Psoas muscle (tissue), 8 donors: ENCODE measurements around the gene FILIP1. TPM values are rescaled to one million over a fixed set of nuclear protein-coding genes. Genes with fewer than 3 reads are reported as not detected.

Experiments
- ATAC-seq, 4 donors: fragments of 200-7000 bp; cut with Tn5 transposase; one replicate each; pipeline ENCODE4 v1.9.1; 2020; ENCODE audit warnings: moderate library complexity in 3 of 4, mild to moderate bottlenecking in 2 of 4
- DNase-seq, 2 donors: peaks; one replicate each; pipeline ENCODE4 v3.0.0-alpha.2; 2020
- H3K27ac ChIP-seq: fragments of 200-600 bp; one replicate; pipeline ENCODE4 v1.8.0; 2022
- H3K27me3 ChIP-seq, 3 donors: fragments of 200-600 bp in 1 of 3; one replicate each; pipeline versions ENCODE4 v1.6.1 to v1.8.0; 2013 to 2022; ENCODE audit warnings: low read length in 2 of 3, mild to moderate bottlenecking in 2 of 3, moderate library complexity in 1 of 3; ENCODE audit not compliant: insufficient read depth in 3 of 3
- H3K36me3 ChIP-seq, 2 donors: fragments of 200-600 bp in 1 of 2; one replicate each; pipeline versions ENCODE4 v1.6.1 to v1.8.0; 2013 to 2022; ENCODE audit warnings: low read depth in 1 of 2, mild to moderate bottlenecking in 1 of 2, moderate library complexity in 1 of 2; ENCODE audit not compliant: insufficient read depth in 1 of 2
- H3K4me1 ChIP-seq: fragments of 200-600 bp; one replicate; pipeline ENCODE4 v1.8.0; 2022
- H3K4me3 ChIP-seq: fragments of 200-600 bp; one replicate; pipeline ENCODE4 v1.8.0; 2022; ENCODE audit warnings: mild to moderate bottlenecking
- H3K9me3 ChIP-seq: fragments of 200-600 bp; one replicate; pipeline ENCODE4 v1.8.0; 2022
- WGBS, 3 donors: extraction: QIAGEN DNeasy Blood & Tissue Kit; methylation state at CpG; one replicate each; pipeline versions ENCODE4 v1.1.6 to v1.1.7; 2013; 5-methylcytosine and 5-hydroxymethylcytosine counted together
- intact Hi-C, 2 donors: fragments of 100-400 bp; cut with DNase I; formaldehyde crosslinking; loops; one replicate each; pipeline versions ENCODE4 v1.11.0 to v1.14.2; 2022
- polyA plus RNA-seq, 3 donors: library from polyadenylated mRNA; stranded (reverse); fragments of 200-250 nt; gene quantifications; one replicate each; pipeline ENCODE4 v1.2.3, GENCODE V29; 2013
- total RNA-seq, 4 donors: library from RNA; stranded (reverse); fragmentation: NEBNext Ultra II Directional in 2 of 4; extraction: Animal tissue kit (Norgen Biotek cat#: 25700) in 2 of 4; gene quantifications; one replicate each; pipeline versions ENCODE4 v1.2.1 to v1.2.4, GENCODE V29; 2021 to 2023
- TF ChIP-seq, protein P1 (sequence below): fragments of 200-600 bp; IDR thresholded peaks from one replicate; pipeline ENCODE4 v1.8.0; 2022; ENCODE audit warnings: antibody characterized with exemption
- donor health status: healthy with polysubstance abuse.
- donor health status: DM: no; HTN: no; CAD: no; lungs with moderate emphysema.
- donor health status: Bipolar disorder and iron deficiency.
- donor health status: healthy.
- donor health status: DM: yes; HTN: yes; CAD: no.
- donor health status: DM: no; HTN: no; CAD: no.
- donor health status: DM: no; HTN: no; CAD: no.
- donor health status: DM: yes; HTN: yes; CAD: no.

The FILIP1 gene
- total and polyA plus RNA-seq, 7 donors, result 2.8 to 129 (median 71.5) TPM

DNA sequence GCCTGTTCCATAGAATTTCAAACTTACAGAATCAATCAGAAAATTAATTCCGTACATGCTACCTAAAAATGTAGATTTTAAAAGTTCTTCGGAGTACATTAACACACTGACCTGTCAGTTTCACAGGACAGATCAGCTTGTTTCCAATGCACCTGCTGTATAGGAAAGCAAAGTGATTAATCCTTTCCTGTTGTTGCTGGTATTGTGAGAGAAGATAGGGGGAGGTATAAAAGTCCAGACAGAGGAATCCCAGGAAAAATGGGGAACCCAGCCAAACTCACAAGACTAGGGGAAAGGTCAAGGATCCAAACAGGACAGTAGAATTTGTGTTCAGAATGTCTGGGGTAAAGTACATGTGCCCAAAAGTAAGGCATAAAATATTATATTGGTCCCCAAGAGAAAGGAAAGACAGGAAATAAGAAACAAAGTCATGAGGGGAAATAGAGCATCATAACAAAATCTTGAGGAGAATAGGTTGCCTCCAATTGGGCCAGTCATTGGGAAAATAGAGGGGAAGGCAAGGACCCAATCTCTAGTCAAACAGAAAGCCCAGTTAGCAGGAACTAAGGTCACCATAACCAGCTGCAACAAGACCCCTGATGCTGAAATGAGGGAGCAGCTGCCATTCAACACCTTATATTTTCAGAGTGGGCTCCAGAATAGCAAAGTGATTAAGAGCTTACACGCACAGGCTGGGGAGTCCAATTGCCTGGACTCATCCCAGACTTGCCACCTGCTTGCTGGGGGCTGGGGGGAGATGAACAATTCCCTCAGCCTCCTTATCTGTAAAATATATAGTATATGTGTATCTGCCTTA, 10.3 kb downstream of the FILIP1 start:
- intact Hi-C loops, result loop anchor here in 1 of 2 donors (5.0 kb wide), 1 partner anchor 36 kb away; no protein-coding TSS in a partner anchor

GRCh38 chr6:75481936-75482593, 11.5 kb downstream of the FILIP1 start:
- peak; percentile 44 to 68 (median 54) for ATAC-seq
- no peaks in the 10 kb centered on the region for H3K27me3 ChIP-seq
- H3K36me3 ChIP-seq, result no peaks in the 10 kb centered on the region
- DNase-seq, result no peak
- WGBS, 3 donors, result 35 to 42% (median 37%) methylated on average over 4 of the region's 4 CpGs
- H3K4me1 ChIP-seq, result peaks cover 90% of the 10 kb centered on the region
- H3K9me3 ChIP-seq, result no peaks in the 10 kb centered on the region
- H3K27ac ChIP-seq, result peak overlapping the region; percentile 74
- intact Hi-C loops, result loop anchor here in 1 of 2 donors (5.0 kb wide), 1 partner anchor 35 kb away; no protein-coding TSS in a partner anchor
- TF ChIP-seq, protein P1, sequence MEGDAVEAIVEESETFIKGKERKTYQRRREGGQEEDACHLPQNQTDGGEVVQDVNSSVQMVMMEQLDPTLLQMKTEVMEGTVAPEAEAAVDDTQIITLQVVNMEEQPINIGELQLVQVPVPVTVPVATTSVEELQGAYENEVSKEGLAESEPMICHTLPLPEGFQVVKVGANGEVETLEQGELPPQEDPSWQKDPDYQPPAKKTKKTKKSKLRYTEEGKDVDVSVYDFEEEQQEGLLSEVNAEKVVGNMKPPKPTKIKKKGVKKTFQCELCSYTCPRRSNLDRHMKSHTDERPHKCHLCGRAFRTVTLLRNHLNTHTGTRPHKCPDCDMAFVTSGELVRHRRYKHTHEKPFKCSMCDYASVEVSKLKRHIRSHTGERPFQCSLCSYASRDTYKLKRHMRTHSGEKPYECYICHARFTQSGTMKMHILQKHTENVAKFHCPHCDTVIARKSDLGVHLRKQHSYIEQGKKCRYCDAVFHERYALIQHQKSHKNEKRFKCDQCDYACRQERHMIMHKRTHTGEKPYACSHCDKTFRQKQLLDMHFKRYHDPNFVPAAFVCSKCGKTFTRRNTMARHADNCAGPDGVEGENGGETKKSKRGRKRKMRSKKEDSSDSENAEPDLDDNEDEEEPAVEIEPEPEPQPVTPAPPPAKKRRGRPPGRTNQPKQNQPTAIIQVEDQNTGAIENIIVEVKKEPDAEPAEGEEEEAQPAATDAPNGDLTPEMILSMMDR, result no peak
- H3K4me3 ChIP-seq, result peak overlapping the region; percentile 3

More for the DNA sequence above, 10.3 kb downstream of the FILIP1 start:
- Histone ChIP-seq H3K9me3 (no peaks in the 10 kb centered on the region), H3K4me1 (peaks cover 93% of the 10 kb centered on the region), H3K27ac (peak overlapping the region; percentile 74), H3K36me3 (no peaks in the 10 kb centered on the region), H3K27me3 (no peaks in the 10 kb centered on the region), H3K4me3 (peak overlapping the region; percentile 26)
- peak; percentile 65 to 82 (median 70) for ATAC-seq
- TF ChIP-seq, protein P1, result no peak
- no peak for DNase-seq
- WGBS, 3 donors, result 41 to 62% (median 45%) methylated on average over 3 of the region's 3 CpGs

DNA sequence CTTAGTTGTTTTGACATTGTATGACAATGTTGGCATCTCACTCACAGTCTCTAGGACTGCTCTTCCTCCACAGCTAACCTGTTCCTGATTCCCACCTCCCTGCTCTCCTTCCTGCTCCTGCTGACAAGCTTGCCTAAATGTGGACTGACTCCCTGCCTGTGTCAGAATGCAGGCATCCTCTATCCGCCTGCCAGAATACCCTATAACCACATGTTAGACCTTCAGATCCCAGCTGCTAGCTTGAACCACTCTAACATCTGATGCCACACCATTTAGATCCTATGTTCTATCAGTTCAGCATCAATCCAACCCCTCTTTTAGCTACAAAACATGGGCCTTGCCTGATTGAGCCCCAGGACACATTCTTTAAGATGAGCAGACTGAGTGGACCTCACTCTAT, 12.2 kb downstream of the FILIP1 start:
- TF ChIP-seq, protein P1, result no peak
- H3K9me3 ChIP-seq, result no peaks in the 10 kb centered on the region
- 38 to 41% (median 40%) methylated on average over 1 of the region's 1 CpG for WGBS, 3 donors
- no peaks in the 10 kb centered on the region for H3K36me3 ChIP-seq
- DNase-seq, result no peak
- no peaks in the 10 kb centered on the region for H3K27me3 ChIP-seq
- H3K4me1 ChIP-seq, result peaks cover 90% of the 10 kb centered on the region
- peak overlapping the region; percentile 74 for H3K27ac ChIP-seq
- H3K4me3 ChIP-seq, result no peak overlapping the region
- intact Hi-C loops, result loop anchor here in 1 of 2 donors (5.0 kb wide), 1 partner anchor 34 kb away; no protein-coding TSS in a partner anchor
- ATAC-seq, result peak; percentile 27 to 73 (median 60)

DNA sequence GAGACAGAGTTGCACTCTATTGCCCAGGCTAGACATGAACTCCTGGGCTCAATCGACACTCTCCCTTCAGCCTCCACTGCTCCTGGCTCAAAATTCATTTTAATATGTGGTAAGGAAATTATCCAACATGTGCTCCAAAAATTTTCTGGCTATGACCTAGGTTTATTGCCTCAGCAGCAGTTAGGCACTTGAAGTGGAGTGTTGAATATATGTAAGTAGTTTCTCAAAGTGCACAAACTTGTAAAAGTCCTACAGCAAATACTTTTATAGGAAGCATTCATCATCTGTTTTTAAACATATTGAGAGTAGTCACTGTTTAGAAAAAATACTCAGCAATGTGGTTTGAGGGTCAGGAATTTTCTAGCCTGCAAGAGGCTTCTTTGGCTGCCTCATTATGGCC, 13.2 kb downstream of the FILIP1 start:
- Histone ChIP-seq H3K9me3 (no peaks in the 10 kb centered on the region), H3K36me3 (no peaks in the 10 kb centered on the region), H3K27me3 (no peaks in the 10 kb centered on the region), H3K27ac (peak overlapping the region; percentile 74), H3K4me3 (no peak overlapping the region), H3K4me1 (peaks cover 86% of the 10 kb centered on the region)
- ATAC-seq, result no peak
- TF ChIP-seq, protein P1, result no peak
- no peak for DNase-seq
- intact Hi-C loops, result loop anchor here in 1 of 2 donors (5.0 kb wide), 1 partner anchor 33 kb away; no protein-coding TSS in a partner anchor
- WGBS, 3 donors, result 3 to 12% (median 6%) methylated on average over 1 of the region's 1 CpG
